Transverse colon (tissue), 4 donors: ENCODE data around the gene VTI1A.

Experiments used
- CTCF ChIP-seq, 5 experiments: fragments of 200-600 bp in 3 of 5; fragments of 450-650 bp in 2 of 5; sonication (generic) in 3 of 5; IDR thresholded peaks; 1 replicate in 2 of 5; 2 replicates in 3 of 5; pipeline ENCODE4 v1.5.1; 2016 to 2017; ENCODE audit warnings: antibody characterized with exemption in 5 of 5, inconsistent platforms in 3 of 5, mild to moderate bottlenecking in 2 of 5, moderate library complexity in 1 of 5
- EP300 ChIP-seq: sonication (generic); formaldehyde crosslinking; IDR thresholded peaks from one replicate; pipeline ENCODE4 v1.6.1; 2017; ENCODE audit warnings: antibody characterized with exemption, low read depth
- POLR2A ChIP-seq: fragments of 450-650 bp; IDR thresholded peaks from one replicate; pipeline ENCODE4 v1.6.1; 2016; ENCODE audit warnings: antibody characterized with exemption, mild to moderate bottlenecking, moderate library complexity
- POLR2AphosphoS5 ChIP-seq, 3 donors: sonication (generic); formaldehyde crosslinking; IDR thresholded peaks; one replicate each; pipeline ENCODE4 v1.6.1; 2016; ENCODE audit warnings: antibody characterized with exemption in 3 of 3

GRCh38 chr10:112553315-112553714 lies 106.3 kb downstream of the VTI1A start:
- TF ChIP-seq POLR2A (no peak), CTCF (IDR thresholded peaks at IDR 0.05) (no peak), EP300 (no peak), POLR2AphosphoS5 (IDR thresholded peaks at IDR 0.05) (no peak)
